Epidermal melanocyte (primary cell): ENCODE measurements around the gene DNAH14.

Source experiments
- DNase-seq: peaks from one replicate; pipeline ENCODE4 v3.0.0; 2011; ENCODE audit warnings: low spot score; ENCODE audit not compliant: insufficient read length

Gene DNAH14

DNA sequence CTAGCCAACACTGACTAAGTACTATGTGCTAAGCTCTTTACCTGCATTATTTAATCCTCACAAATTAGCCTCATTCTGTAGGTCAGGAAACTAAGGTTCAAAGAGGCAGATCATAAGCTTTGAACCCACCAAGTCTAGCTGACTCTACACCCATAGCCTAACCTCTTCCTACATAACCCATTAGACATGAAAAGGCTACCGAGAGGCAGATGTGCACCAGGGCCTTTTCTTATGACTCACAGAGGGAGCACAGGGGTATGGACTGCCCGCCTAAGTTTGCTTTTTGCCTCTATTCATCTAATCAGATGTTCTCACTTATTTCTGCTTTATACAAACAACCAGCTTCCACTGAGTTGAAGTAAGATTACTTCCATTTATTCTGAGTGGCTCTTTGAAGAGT lies 466.9 kb downstream of the DNAH14 start:
- DNase-seq: no peak

GRCh38 chr1:225400968-225401367 lies 471.5 kb downstream of the DNAH14 start:
- no peak for DNase-seq

DNA sequence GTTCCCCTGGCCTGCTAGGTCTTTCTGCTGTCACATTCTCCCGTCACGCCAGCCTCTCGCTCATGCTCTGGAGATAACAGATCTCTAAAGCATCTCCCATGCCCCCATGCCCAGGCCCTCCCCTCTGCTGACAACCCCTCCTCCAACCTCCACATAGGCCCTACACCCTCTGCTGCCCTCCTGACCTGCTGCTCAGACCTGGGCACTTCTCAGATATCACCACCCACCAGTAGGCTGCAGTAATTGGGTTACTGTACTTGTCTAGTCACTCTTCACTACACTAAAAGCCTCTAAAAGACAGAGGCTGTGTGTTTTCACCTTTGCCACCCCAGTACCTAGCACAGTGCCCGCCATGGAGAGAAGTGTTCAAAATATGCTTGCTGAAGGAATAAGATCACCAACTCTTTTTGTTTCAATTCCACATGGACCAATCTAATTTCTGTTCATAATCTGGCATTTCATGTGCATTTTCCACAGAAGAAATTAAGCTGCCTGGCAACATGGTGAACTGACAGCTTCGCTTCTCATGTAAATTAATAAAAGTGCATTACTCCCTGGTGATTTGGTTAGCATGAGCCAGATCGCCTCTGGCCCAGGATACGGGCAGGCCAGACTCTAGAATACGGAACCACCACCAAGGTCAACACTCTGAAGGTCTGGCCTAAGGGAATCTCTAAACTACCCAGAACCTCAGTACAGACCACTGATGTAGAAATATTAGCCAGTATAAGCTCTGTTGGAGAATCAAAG lies 477.7 kb downstream of the DNAH14 start:
- DNase-seq: no peak

DNA sequence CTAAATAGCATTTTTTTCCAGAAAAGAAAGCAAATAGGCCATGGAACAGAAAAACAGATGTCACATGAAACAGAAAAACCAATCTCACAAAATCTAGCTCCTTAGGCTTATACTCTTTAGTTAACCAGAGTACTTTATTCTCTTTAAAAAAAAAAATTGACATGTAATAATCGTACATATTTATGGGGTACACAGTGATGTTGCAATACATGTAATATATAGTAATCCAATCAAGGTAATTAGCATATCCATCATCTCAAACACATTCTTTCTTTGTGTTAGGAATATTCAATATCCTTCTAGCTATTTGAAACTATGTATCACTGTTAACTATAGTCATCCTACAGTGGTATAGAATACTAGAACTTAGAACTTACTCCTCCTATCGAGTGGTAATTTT lies 478.3 kb downstream of the DNAH14 start:
- DNase-seq: no peak

DNA sequence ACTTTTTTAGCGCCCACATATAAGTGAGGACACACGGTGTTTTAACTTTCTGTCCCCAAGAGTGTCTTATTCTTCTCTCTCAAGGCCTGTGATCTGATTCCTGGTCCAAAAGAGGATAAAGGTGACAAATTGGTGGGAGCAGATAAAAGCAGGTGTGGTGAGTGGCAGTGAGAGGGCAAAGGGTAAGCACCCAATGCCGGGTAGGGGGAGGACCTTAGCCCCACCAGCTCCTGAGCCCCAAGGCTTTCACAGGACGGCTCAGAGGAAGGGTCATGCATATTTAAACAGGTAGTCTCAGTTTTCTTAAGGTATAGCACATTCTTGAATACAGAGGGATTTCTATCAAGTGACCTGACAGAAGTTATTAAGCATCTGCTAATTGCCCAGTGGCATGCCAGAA lies 478.8 kb downstream of the DNAH14 start:
- DNase-seq: no peak

- DNase-seq: no peak
Observed at GRCh38 chr1:225409051-225409450, 479.6 kb downstream of the DNAH14 start.

- DNase-seq: no peak
Observed at GRCh38 chr1:225410036-225410435, 480.6 kb downstream of the DNAH14 start.

DNA sequence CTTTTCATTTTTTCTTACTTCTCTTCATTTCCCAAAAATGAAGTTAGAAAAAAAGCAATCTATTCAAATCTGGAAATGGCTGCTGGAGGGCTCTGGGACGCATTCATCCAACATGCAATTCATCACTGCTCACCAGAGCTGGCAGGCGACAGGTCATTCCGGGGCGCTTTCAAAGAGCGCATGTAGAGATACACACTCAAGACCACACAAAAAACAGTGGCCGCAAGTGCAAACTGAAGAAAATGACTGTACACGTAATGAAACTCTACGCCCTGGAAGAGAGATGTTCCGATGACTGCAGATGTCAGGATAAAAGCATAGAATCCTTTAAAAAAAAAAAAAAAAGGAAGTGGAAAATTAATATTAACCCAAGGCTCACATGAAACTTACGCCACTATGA lies 482.8 kb downstream of the DNAH14 start:
- DNase-seq: no peak

DNA sequence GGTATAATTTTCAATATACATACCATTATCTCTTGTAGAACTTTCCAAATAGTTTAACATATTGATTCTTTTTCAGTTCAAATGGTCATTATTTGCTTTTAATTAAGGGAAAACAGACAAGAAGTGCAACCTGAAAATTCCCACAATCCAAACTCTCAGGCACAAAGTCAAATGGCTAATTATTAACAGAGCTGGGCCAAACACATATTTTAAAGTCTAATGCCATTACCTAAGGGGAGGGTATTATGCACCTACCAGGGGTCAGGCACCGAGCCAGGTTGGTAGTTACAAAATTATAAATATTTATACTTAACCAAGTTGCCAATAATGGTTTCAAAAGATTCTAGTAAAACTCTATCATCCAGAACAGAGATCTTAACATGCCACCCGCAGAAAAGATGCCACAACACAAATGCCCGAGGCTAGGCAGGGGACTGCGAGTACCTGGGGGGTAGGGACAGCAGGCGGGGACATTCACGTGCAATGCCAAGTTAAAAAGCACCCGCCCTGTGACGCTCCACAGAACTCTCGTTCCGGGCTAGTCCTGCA lies 483.4 kb downstream of the DNAH14 start:
- no peak for DNase-seq

GRCh38 chr1:225413708-225414375 lies 484.4 kb downstream of the DNAH14 start:
- DNase-seq: no peak

- no peak for DNase-seq
Observed at GRCh38 chr1:225415307-225415706, 485.8 kb downstream of the DNAH14 start.

DNA sequence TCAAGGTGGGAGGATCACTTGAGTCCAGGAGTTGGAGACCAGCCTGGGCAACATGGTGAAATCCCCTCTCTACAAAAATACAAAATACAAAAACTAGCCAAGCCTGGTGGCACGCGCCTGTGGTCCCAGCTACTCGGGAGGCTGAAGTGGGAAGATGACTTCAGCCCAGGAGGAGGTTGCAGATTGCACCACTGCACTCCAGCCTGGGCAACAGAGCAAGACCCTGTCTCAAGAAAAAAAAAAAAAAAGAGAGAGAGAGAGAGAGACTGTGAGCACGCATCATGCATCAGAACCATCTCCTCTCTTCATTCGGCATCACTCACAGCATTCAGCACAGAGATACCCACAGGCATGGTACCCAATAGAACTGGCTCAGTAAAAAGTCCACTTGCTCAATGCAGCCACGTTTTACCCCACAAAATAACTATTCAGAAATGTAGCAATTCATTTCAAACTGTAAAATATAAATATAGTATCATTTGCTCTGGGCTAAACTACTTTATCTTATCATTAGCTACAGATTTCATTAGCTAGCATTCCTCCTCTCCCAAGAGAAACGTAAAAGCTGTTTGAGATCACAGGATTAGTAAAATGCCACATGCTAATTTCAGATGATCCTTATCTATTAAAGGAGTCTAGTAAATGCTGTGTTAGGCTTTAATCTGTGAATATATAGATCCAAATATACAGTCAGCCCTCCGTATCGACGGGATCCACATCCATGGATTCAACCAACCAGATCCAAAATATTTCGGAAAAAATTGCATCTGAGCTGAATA lies 486.7 kb downstream of the DNAH14 start:
- no peak for DNase-seq

DNA sequence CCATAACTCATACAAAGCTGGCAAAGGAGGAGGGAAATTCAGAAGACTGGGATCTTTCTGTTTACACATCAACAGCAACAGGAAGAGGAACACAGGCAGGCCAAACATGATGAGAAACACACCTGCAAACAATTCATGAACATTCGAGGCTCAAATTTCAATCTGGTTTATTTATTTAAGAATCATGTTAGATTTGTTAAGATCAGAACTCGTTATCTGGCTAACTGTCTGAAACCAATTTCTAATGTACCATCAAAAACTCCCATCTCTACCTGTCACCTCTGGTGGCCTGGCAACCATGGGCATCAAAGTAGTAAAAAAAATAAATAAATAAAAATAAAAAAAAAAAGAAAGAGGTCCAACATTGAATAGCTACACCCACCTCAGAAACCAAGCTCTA lies 488.6 kb downstream of the DNAH14 start:
- no peak for DNase-seq

DNA sequence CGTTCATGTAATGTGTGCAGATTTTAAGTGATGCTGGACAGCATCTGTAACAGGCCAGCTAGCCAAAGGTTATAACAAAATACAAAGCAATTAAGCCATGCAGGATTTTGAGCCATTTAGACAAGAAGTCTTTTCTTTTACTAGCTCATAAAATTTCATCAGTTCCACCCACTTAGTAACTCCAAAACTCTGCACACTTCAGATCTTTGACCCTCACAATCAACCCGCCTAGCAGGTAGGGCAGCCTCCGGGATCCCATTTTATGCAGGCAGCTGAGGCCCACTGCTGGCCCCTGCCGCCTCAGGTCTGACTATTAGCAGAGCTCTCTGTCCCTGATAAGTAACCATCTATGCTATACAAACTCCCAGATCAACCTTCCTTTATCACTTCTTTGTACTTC lies 489.1 kb downstream of the DNAH14 start:
- no peak for DNase-seq

DNA sequence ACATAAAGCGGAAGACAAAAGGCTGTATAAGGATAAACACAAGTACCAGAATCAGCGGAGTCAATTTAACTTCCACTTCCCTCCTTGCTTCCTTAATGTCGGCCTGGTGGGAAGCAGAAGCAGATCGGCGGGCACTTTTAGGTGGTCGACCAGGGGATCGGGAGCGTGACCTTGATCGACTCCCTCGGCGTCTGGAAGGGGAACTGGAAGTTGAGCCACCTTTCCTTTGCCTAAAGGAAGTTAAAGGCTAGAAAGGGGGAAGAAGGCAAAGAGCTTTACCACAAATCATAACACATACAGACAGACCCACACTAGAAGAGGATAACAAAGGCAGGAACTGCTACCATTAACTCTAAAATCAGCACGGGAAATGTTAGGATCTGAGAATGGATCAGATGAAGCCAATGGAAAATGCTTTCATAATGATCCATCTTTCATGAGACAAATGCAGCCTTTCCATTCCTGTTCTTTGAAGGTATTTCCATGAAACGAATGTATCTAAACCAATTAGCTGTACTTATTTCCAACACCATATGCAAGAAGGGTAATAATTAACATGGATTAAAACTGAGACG lies 492.6 kb downstream of the DNAH14 start:
- DNase-seq: no peak

DNA sequence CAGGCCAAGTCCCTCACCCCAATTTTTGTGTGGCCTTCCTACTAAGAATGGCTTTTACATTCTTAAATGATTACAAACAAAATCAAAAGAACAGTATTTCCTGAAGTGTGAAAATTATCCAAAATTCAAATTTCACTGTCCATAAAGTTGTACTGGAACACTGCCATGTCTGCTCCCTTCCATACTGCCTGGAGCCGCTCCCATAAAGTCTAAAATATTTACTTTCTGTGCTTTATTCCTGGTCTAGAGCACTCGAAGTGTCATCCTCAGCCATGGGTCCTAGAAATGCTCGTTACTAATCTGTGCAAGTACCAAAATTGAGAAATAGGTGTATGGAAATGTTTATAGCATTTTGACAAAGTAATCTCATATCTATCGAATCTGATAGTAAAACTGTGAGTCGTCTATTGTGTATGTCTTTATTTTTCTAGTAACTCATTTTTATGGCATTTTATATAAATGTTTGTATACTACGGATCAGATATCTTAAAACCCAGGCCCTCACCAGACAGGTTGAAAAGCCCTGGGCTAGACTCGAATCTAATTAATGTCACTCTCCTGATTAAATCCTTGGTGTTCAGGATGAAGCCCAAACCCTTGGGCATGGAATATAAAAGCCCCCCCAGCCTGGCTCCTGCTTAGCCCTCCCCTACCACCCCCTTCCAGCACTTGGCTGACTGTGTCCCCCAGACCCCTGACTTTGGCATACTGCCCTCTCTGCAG lies 493.5 kb downstream of the DNAH14 start:
- no peak for DNase-seq

DNA sequence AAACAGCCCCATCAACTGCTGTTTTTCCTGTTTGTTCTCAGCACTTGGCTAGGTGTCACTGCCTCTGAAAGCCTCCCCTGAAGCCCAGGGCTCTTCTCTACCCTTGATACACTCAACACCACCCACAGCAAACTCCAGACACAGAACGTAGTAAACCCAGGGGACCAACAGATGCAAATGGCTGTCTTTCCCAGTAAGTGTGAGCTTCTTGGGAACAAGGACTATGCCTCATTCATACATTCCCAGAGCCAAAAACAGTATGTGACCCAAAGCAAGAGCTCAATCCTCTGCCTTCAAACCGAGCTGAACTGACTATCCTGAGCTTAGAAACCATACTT lies 494.0 kb downstream of the DNAH14 start:
- DNase-seq: no peak

- no peak for DNase-seq
Observed at GRCh38 chr1:225424562-225425200, 495.2 kb downstream of the DNAH14 start.

GRCh38 chr1:225425201-225425786 lies 495.8 kb downstream of the DNAH14 start:
- no peak for DNase-seq
